Adrenal gland (tissue), 19 donors: ENCODE results near the gene SNX1. TPM values are rescaled to one million over a fixed set of nuclear protein-coding genes. Genes with fewer than 3 reads are reported as not detected.
A peak's percentile ranks its signal among the peaks of the same experiment; 100 is the strongest.

Experiments
- DNase-seq, 7 donors: peaks; one replicate each; pipeline ENCODE4 v3.0.0-alpha.2; 2019 to 2020
- H3K27ac ChIP-seq, 5 donors: fragments of 200-600 bp; sonication (generic) in 4 of 5; 1 replicate in 3 of 5; 2 replicates in 2 of 5; pipeline versions ENCODE4 v1.5.1 to v1.8.0; 2016 to 2020; ENCODE audit warnings: mild to moderate bottlenecking in 1 of 5
- H3K27me3 ChIP-seq: fragments of 200-600 bp; 2 replicates; pipeline ENCODE4 v1.8.0; 2021
- H3K36me3 ChIP-seq, 2 donors: fragments of 200-600 bp; replicated peaks in 1 of 2; 1 replicate in 1 of 2; 2 replicates in 1 of 2; pipeline versions ENCODE4 v1.5.1 to v1.8.0; 2018 to 2022
- H3K4me1 ChIP-seq, 2 donors: fragments of 200-600 bp; replicated peaks in 1 of 2; 1 replicate in 1 of 2; 2 replicates in 1 of 2; pipeline versions ENCODE4 v1.5.1 to v1.8.0; 2018 to 2021
- H3K4me3 ChIP-seq, 4 donors: fragments of 200-600 bp; sonication (generic) in 3 of 4; one replicate each; pipeline ENCODE4 v1.5.1; 2016 to 2018
- H3K9me3 ChIP-seq, 3 donors: fragments of 200-600 bp; sonication (generic) in 1 of 3; replicated peaks in 1 of 3; 1 replicate in 2 of 3; 2 replicates in 1 of 3; pipeline versions ENCODE4 v1.5.1 to v1.8.0; 2016 to 2021
- CTCF ChIP-seq, 6 experiments: fragments of 450-650 bp in 4 of 6; fragments of 200-600 bp in 2 of 6; sonication (generic) in 1 of 6; IDR thresholded peaks; 1 replicate in 5 of 6; 2 replicates in 1 of 6; pipeline versions ENCODE4 v1.5.1 to v1.8.0; 2016 to 2021; ENCODE audit warnings: antibody characterized with exemption in 6 of 6, mild to moderate bottlenecking in 2 of 6, moderate library complexity in 1 of 6
- POLR2A ChIP-seq, 2 donors: fragments of 450-650 bp; IDR thresholded peaks; one replicate each; pipeline ENCODE4 v1.6.1; 2017; ENCODE audit warnings: antibody characterized with exemption in 2 of 2, mild to moderate bottlenecking in 2 of 2, moderate library complexity in 1 of 2
- WGBS, 4 donors: extraction: QIAGEN DNeasy Blood & Tissue Kit in 2 of 4; methylation state at CpG; one replicate each; pipeline versions ENCODE4 v1.1.5 to v1.1.7; 2013 to 2017; 5-methylcytosine and 5-hydroxymethylcytosine counted together
- intact Hi-C, 2 donors: fragments of 100-400 bp; cut with DNase I; formaldehyde crosslinking; loops; one replicate each; pipeline versions ENCODE4 v1.14.1 to v1.15.0; 2022 to 2023
- long read RNA-seq, 10 donors: library from polyadenylated mRNA in 3 of 10; unstranded in 2 of 10; stranded (forward) in 1 of 10; transcript quantifications; one replicate each; pipeline ENCODE4 v2.0.0 and lab custom pipeline, GENCODE V29; 2021 to 2026
- polyA plus RNA-seq, 3 donors: library from polyadenylated mRNA; stranded (reverse); fragments of 200-250 nt in 2 of 3; fragments of 350-450 nt in 1 of 3; fragmentation: Illumina TruSeq in 1 of 3; extraction: RNeasy Lipid Tissue Mini Kit (QIAGEN cat#74804) in 1 of 3; gene quantifications; one replicate each; pipeline ENCODE4 v1.2.3, GENCODE V29; 2013 to 2014
- total RNA-seq, 9 donors: library from RNA; depleted of rRNA in 4 of 9; stranded (reverse); fragments of >200 nt in 4 of 9; fragments of 120-200 nt in 1 of 9; fragmentation: NEBNext Ultra II Directional in 1 of 9; extraction: Animal tissue kit (Norgen Biotek cat#: 25700) in 1 of 9; gene quantifications; one replicate each; pipeline versions ENCODE4 v1.1.0 to v1.2.4, GENCODE V29; 2013 to 2023
- donor health status: healthy with polysubstance abuse.
- donor health status: Bipolar disorder and iron deficiency.
- donor health status: DM: yes; HTN: yes; CAD: no.
- donor health status: DM: no; HTN: no; CAD: no.
- donor health status: DM: no; HTN: no; CAD: no.
- donor health status: DM: yes; HTN: yes; CAD: no.

SNX1 gene, protein sequence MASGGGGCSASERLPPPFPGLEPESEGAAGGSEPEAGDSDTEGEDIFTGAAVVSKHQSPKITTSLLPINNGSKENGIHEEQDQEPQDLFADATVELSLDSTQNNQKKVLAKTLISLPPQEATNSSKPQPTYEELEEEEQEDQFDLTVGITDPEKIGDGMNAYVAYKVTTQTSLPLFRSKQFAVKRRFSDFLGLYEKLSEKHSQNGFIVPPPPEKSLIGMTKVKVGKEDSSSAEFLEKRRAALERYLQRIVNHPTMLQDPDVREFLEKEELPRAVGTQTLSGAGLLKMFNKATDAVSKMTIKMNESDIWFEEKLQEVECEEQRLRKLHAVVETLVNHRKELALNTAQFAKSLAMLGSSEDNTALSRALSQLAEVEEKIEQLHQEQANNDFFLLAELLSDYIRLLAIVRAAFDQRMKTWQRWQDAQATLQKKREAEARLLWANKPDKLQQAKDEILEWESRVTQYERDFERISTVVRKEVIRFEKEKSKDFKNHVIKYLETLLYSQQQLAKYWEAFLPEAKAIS
- 100 to 1,000 TPM in 6 of 9 donors, 10 to 100 TPM in 3; 61.2 to 251 (median 143) TPM for total RNA-seq
- 100 to 1,000 TPM in 1 of 3 donors, 10 to 100 TPM in 2; 69.3 to 119 (median 78.1) TPM for polyA plus RNA-seq
- long read RNA-seq, donor 1, transcript SNX1-208 (15 exons, 1,971 nt) = major isoform, 28 of 37 reads
- long read RNA-seq, donor 1, partial matches to known transcripts = 6 of 37 reads
- long read RNA-seq, donor 1, other reads (novel, unspliced or antisense) = 0 of 37 reads
- long read RNA-seq, donor 2, transcript SNX1-208 (15 exons, 1,971 nt) = major isoform, 18 of 61 reads
- long read RNA-seq, donor 2, partial matches to known transcripts = 42 of 61 reads
- long read RNA-seq, donor 2, other reads (novel, unspliced or antisense) = 0 of 61 reads
- long read RNA-seq, donor 3, transcript SNX1-208 (15 exons, 1,971 nt) = major isoform, 19 of 20 reads
- long read RNA-seq, donor 3, partial matches to known transcripts = 0 of 20 reads
- long read RNA-seq, donor 3, other reads (novel, unspliced or antisense) = 0 of 20 reads
- long read RNA-seq, donor 4, transcript SNX1-208 (15 exons, 1,971 nt) = major isoform, 75 of 96 reads
- long read RNA-seq, donor 4, partial matches to known transcripts = 14 of 96 reads
- long read RNA-seq, donor 4, other reads (novel, unspliced or antisense) = 7 of 96 reads
- long read RNA-seq, donor 5, transcript SNX1-213 (13 exons, 1,374 nt) = minor isoform, 6 of 344 reads
- long read RNA-seq, donor 5, transcript SNX1-208 (15 exons, 1,971 nt) = major isoform, 296 of 344 reads
- long read RNA-seq, donor 5, partial matches to known transcripts = 17 of 344 reads
- long read RNA-seq, donor 5, other reads (novel, unspliced or antisense) = 25 of 344 reads
- long read RNA-seq, donor 6, transcript SNX1-208 (15 exons, 1,971 nt) = major isoform, 25 of 44 reads
- long read RNA-seq, donor 6, partial matches to known transcripts = 13 of 44 reads
- long read RNA-seq, donor 6, other reads (novel, unspliced or antisense) = 4 of 44 reads
- long read RNA-seq, donor 7, partial matches to known transcripts = 5 of 10 reads
- long read RNA-seq, donor 7, other reads (novel, unspliced or antisense) = 0 of 10 reads
- long read RNA-seq, donor 8, transcript SNX1-208 (15 exons, 1,971 nt) = major isoform, 31 of 48 reads
- long read RNA-seq, donor 8, partial matches to known transcripts = 14 of 48 reads
- long read RNA-seq, donor 8, other reads (novel, unspliced or antisense) = 0 of 48 reads
- long read RNA-seq, donor 9, transcript SNX1-208 (15 exons, 1,971 nt) = major isoform, 16 of 26 reads
- long read RNA-seq, donor 9, partial matches to known transcripts = 9 of 26 reads
- long read RNA-seq, donor 9, other reads (novel, unspliced or antisense) = 0 of 26 reads
- long read RNA-seq, donor 10, transcript SNX1-208 (15 exons, 1,971 nt) = major isoform, 12 of 25 reads
- long read RNA-seq, donor 10, partial matches to known transcripts = 13 of 25 reads
- long read RNA-seq, donor 10, other reads (novel, unspliced or antisense) = 0 of 25 reads

GRCh38 chr15:64095795-64096667 is at the start of gene SNX1:
Gene SNX1, plus strand, starts transcription at chr15:64095982. Its CDS starts 32 bp downstream, at chr15:64096014.
- H3K36me3 ChIP-seq = no peaks in the 10 kb centered on the region
- H3K27ac ChIP-seq = peak within 1 kb of the TSS; percentile 83 to 96 (median 88)
- TF ChIP-seq CTCF (IDR thresholded peaks at IDR 0.05) (peak in 3 of 6 experiments; percentile 10 to 50 (median 45)), POLR2A (IDR thresholded peaks at IDR 0.05) (peak; percentile 85 to 92)
- H3K4me1 ChIP-seq = peaks cover 53 to 63% of the 10 kb centered on the region in 2 donors
- H3K9me3 ChIP-seq = no peaks in the 10 kb centered on the region
- peak; percentile 95 to 98 (median 96) for DNase-seq
- intact Hi-C loops = no loop called here
- H3K27me3 ChIP-seq = no peaks in the 10 kb centered on the region
- peak within 1 kb of the TSS; percentile 76 to 95 (median 90) for H3K4me3 ChIP-seq
- 1 to 2% (median 1%) methylated on average over 15 to 70 of the region's 70 CpGs for WGBS, 4 donors

DNA sequence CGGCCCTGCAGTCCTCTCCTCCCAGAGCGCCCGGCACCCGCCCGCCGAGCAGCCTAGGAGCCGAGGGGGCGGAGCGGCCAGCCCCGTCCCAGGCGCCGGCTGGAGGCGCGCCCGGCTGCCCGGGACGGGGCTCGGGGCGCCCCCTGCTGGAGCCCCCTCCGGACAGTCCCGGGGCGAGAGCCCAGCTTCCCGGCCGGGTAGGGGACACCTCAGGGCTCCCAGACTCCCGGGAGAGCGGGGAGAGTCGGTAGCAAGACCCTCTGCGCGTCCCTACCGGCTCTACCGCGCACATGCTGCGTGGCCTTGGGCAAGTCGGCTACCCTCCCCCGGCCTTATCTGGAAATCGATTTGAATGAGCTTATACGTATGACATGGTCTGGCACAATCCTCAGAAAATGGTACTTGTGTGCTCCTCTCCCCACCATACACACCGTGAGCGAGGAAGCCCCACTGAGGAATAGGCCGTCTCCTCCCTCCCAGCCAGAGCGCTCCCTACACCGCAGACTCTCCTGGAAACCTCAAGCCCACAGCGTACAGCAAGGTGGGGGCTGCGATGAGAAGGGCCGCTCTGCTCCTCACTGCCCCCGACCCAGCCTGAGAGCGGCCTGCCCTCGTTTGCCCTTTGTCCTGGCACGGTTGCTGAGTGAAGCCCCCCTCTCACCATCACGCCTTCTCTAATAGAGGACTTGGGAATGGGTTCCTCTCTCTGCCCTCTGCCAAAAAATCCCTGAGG is 49.2 kb upstream of the SNX1 start, which contains the start of gene DAPK2:
Gene DAPK2, minus strand, starts transcription at position 65 of the 733 bp plus-strand sequence. CDS start 6,224 bp downstream, outside the sequence.
- H3K9me3 ChIP-seq = no peaks in the 10 kb centered on the region
- no peaks in the 10 kb centered on the region for H3K27me3 ChIP-seq
- TF ChIP-seq CTCF (IDR thresholded peaks at IDR 0.05) (peak; percentile 22 to 82 (median 60)), POLR2A (IDR thresholded peaks at IDR 0.05) (peak in 1 of 2 donors; percentile 22)
- peak within 1 kb of the TSS in 2 of 4 donors; percentile 32 to 91 for H3K4me3 ChIP-seq
- 9 to 60% (median 19%) methylated on average over 2 to 50 of the region's 50 CpGs for whole genome bisulfite sequencing, 4 donors
- intact Hi-C loops = loop anchor here (5.0 to 10.0 kb wide), 4 partner anchors 104 to 292 kb away; no protein-coding TSS in a partner anchor
- peaks cover 0 to 3% of the 10 kb centered on the region in 2 donors for H3K4me1 ChIP-seq
- peak; percentile 59 to 79 (median 70) for DNase-seq
- H3K36me3 ChIP-seq = no peaks in the 10 kb centered on the region
- H3K27ac ChIP-seq = peak within 1 kb of the TSS in 1 of 5 donors; percentile 70
